T-helper 1 cell treated with Interleukin-12 subunit alpha and Interleukin-12 subunit beta and Interleukin-4 antibody, amounts not matched to agents 30 ng/mL and 1 ng/mL, for 36 hours (primary cell): ENCODE data around the gene VSX1. TPM values are rescaled to one million over a fixed set of nuclear protein-coding genes. Genes with fewer than 3 reads are reported as not detected.

Experiments
- intact Hi-C: fragments of 100-400 bp; cut with micrococcal nuclease; formaldehyde crosslinking; loops from one replicate; pipeline ENCODE4 v1.15.1; 2024
- total RNA-seq: library from RNA; stranded (reverse); gene quantifications from 2 replicates; pipeline ENCODE4 v1.2.3, GENCODE V29; 2022

Gene VSX1
- total RNA-seq, 1 donor from 2014 or later = not detected

GRCh38 chr20:25042531-25043498, 39.1 kb downstream of the VSX1 start:
- intact Hi-C loops = loop anchor here (1.0 kb wide), 1 partner anchor 14 kb away; no protein-coding TSS in a partner anchor

GRCh38 chr20:25041813-25042530, 40.0 kb downstream of the VSX1 start:
- intact Hi-C loops = no loop called here

- intact Hi-C loops = no loop called here
These were observed 41.5 kb downstream of the VSX1 start for GRCh38 chr20:25040438-25040831.

GRCh38 chr20:25039697-25040437, 42.1 kb downstream of the VSX1 start:
- intact Hi-C loops = no loop called here

GRCh38 chr20:25038591-25039015, 43.3 kb downstream of the VSX1 start:
- intact Hi-C loops = no loop called here

- intact Hi-C loops = no loop called here
These were observed 43.9 kb downstream of the VSX1 start for GRCh38 chr20:25038103-25038410.

GRCh38 chr20:25037288-25038102, 44.4 kb downstream of the VSX1 start:
- intact Hi-C loops = no loop called here

GRCh38 chr20:25036331-25036936, 45.5 kb downstream of the VSX1 start:
- intact Hi-C loops = no loop called here

GRCh38 chr20:25035921-25036320, 46.0 kb downstream of the VSX1 start:
- intact Hi-C loops = no loop called here

- intact Hi-C loops = no loop called here
These were observed 48.0 kb downstream of the VSX1 start for GRCh38 chr20:25033924-25034300.

GRCh38 chr20:25033265-25033923, 48.5 kb downstream of the VSX1 start:
- intact Hi-C loops = no loop called here

GRCh38 chr20:25032478-25033264, 49.3 kb downstream of the VSX1 start:
- intact Hi-C loops = no loop called here

- intact Hi-C loops = no loop called here
These were observed 49.9 kb downstream of the VSX1 start for GRCh38 chr20:25032065-25032477.

GRCh38 chr20:25031241-25031640, 50.7 kb downstream of the VSX1 start:
- intact Hi-C loops = no loop called here

GRCh38 chr20:25030649-25031207, 51.2 kb downstream of the VSX1 start:
- intact Hi-C loops = no loop called here

GRCh38 chr20:25030007-25030648, 51.8 kb downstream of the VSX1 start:
- intact Hi-C loops = no loop called here

- intact Hi-C loops = no loop called here
These were observed 55.8 kb downstream of the VSX1 start for GRCh38 chr20:25025986-25026605.
